GM12878 (cell line): Measurements from ENCODE around the gene IFI30. TPM values are rescaled to one million over a fixed set of nuclear protein-coding genes. Genes with fewer than 3 reads are reported as not detected.

Source experiments
- ATAC-seq: fragments of 200-7000 bp; cut with Tn5 transposase; 3 replicates; pipeline ENCODE4 v1.9.1; 2020; ENCODE audit warnings: mild to moderate bottlenecking, moderate library complexity
- BruUV-seq: library from RNA; stranded (reverse); fragments of 400-500 nt; replicated peaks from 2 replicates; lab custom pipeline; 2021; lab: Mats Ljungman, UMichigan
- CTCF ChIA-PET: fragments of 300-600 bp; sonication (Branson Sonifier 250); formaldehyde crosslinking; extraction: SDS; loops from one replicate; lab custom pipeline; 2021; ENCODE audit warnings: inconsistent platforms; lab: Yijun Ruan, JAX
- POLR2A ChIA-PET: fragments of 350-600 bp; formaldehyde crosslinking; extraction: SDS; loops from one replicate; lab custom pipeline; 2021; ENCODE audit warnings: inconsistent platforms; lab: Charles Lee
- RAD21 ChIA-PET: fragments of 300-600 bp; sonication (Branson Sonifier 250); formaldehyde crosslinking; loops from one replicate; lab custom pipeline; 2023; ENCODE audit warnings: antibody characterized with exemption; ENCODE audit not compliant: unreplicated experiment; lab: Charles Lee
- SMC1A ChIA-PET: fragments of 300-600 bp; sonication (Branson Sonifier 250); formaldehyde crosslinking; loops from one replicate; lab custom pipeline; 2023; ENCODE audit not compliant: unreplicated experiment, uncharacterized antibody; lab: Charles Lee
- DNase-seq: peaks from one replicate; pipeline ENCODE4 v3.0.0-alpha.2; 2011; ENCODE audit warnings: low read depth, low spot score
- FAIRE-seq: peaks from 3 replicates; lab custom pipeline; 2011; peaks lifted over from hg19 to GRCh38; lab: Jason Lieb, UNC
- H2AFZ ChIP-seq: 2 replicates; pipeline ENCODE4 v1.6.0; 2011; ENCODE audit warnings: low read depth, low read length, control low read depth; ENCODE audit not compliant: control insufficient read depth
- H3K27ac ChIP-seq: 2 replicates; pipeline ENCODE4 v1.5.1; 2011; ENCODE audit warnings: control low read depth; ENCODE audit not compliant: control insufficient read depth, insufficient read depth
- H3K27me3 ChIP-seq, 2 experiments: replicated peaks in 1 of 2; 2 replicates each; pipeline versions ENCODE4 v1.6.0 to v1.6.1; 2011; ENCODE audit warnings: low read length in 1 of 2; ENCODE audit not compliant: control insufficient read depth in 2 of 2, insufficient read depth in 2 of 2
- H3K36me3 ChIP-seq, 2 experiments: 2 replicates each; pipeline ENCODE4 v1.5.1; 2011; ENCODE audit warnings: low read length in 1 of 2; ENCODE audit not compliant: control insufficient read depth in 2 of 2, insufficient read depth in 2 of 2
- H3K4me1 ChIP-seq: 2 replicates; pipeline ENCODE4 v1.6.1; 2011; ENCODE audit warnings: mild to moderate bottlenecking, low read length, moderate library complexity, mixed read lengths; ENCODE audit not compliant: control insufficient read depth, insufficient read depth
- H3K4me2 ChIP-seq: 2 replicates; pipeline ENCODE4 v1.6.0; 2011; ENCODE audit warnings: control low read depth; ENCODE audit not compliant: control insufficient read depth, insufficient read depth
- H3K4me3 ChIP-seq: fragments of 200-600 bp; sonication (generic); 2 replicates; pipeline ENCODE4 v1.5.1; 2016
- H3K79me2 ChIP-seq: 2 replicates; pipeline ENCODE4 v1.6.0; 2011; ENCODE audit warnings: low read length; ENCODE audit not compliant: control insufficient read depth, insufficient read depth
- H3K9ac ChIP-seq: 2 replicates; pipeline ENCODE4 v1.8.0; 2011; ENCODE audit warnings: low read length, control low read depth, mixed read lengths; ENCODE audit not compliant: control insufficient read depth, insufficient read depth
- H3K9me3 ChIP-seq: replicated peaks from 3 replicates; pipeline ENCODE4 v1.5.1; 2011; ENCODE audit warnings: mild to moderate bottlenecking, low read length; ENCODE audit not compliant: control insufficient read depth, insufficient read depth
- H4K20me1 ChIP-seq: 2 replicates; pipeline ENCODE4 v1.6.0; 2011; ENCODE audit not compliant: control insufficient read depth, insufficient read depth
- CHD1 ChIP-seq: IDR thresholded peaks from 2 replicates; pipeline ENCODE4 v1.6.1; 2012; ENCODE audit warnings: low read depth, low read length, improper control_type of control experiment
- CTCF ChIP-seq, 3 experiments: IDR thresholded peaks in 2 of 3; conservative IDR thresholded peaks in 1 of 3; 2 replicates each; pipeline ENCODE4 v1.5.1; 2011; ENCODE audit warnings: low read depth in 3 of 3, low read length in 3 of 3, mild to moderate bottlenecking in 3 of 3, control low read depth in 2 of 3, moderate library complexity in 2 of 3, inconsistent platforms in 1 of 3, mixed read lengths in 1 of 3; ENCODE audit not compliant: control insufficient read depth in 2 of 3, insufficient read depth in 1 of 3; ENCODE audit errors: extremely low read depth in 1 of 3
- E4F1 ChIP-seq: fragments of 450-650 bp; IDR thresholded peaks from 2 replicates; pipeline ENCODE4 v1.6.1; 2018; ENCODE audit warnings: borderline replicate concordance, mild to moderate bottlenecking; ENCODE audit not compliant: partially characterized antibody
- HCFC1 ChIP-seq: fragments of 150-350 bp; IDR thresholded peaks from 2 replicates; pipeline ENCODE4 v1.6.1; 2014; ENCODE audit warnings: low read length
- IRF4 ChIP-seq: IDR thresholded peaks from 2 replicates; pipeline ENCODE4 v1.6.1; 2011; ENCODE audit warnings: low read depth, low read length
- NR2C2 ChIP-seq: IDR thresholded peaks from 2 replicates; pipeline ENCODE4 v1.6.1; 2011; ENCODE audit warnings: borderline replicate concordance, low read depth; ENCODE audit not compliant: control insufficient read depth, insufficient read length
- PAX5 ChIP-seq: IDR thresholded peaks from 2 replicates; pipeline ENCODE4 v1.6.1; 2011; ENCODE audit warnings: low read depth, low read length, borderline replicate concordance
- RAD21 ChIP-seq: IDR thresholded peaks from 2 replicates; pipeline ENCODE4 v1.6.1; 2011; ENCODE audit warnings: mild to moderate bottlenecking, low read depth, low read length, moderate library complexity; ENCODE audit not compliant: insufficient read depth
- TBL1XR1 ChIP-seq: IDR thresholded peaks from 2 replicates; pipeline ENCODE4 v1.6.1; 2012; ENCODE audit warnings: low read depth, low read length, improper control_type of control experiment
- ZBTB11 ChIP-seq: fragments of 450-650 bp; formaldehyde crosslinking; IDR thresholded peaks from 2 replicates; pipeline ENCODE4 v1.5.0; 2022; ENCODE audit warnings: mild to moderate bottlenecking, missing genetic modification characterization
- ZNF384 ChIP-seq: IDR thresholded peaks from 2 replicates; pipeline ENCODE4 v1.6.1; 2012; ENCODE audit warnings: low read depth, mild to moderate bottlenecking, low read length, improper control_type of control experiment, borderline replicate concordance
- WGBS: methylation state at CpG from one replicate; pipeline ENCODE4 v1.1.6; 2016; ENCODE audit warnings: low lambda C conversion rate; ENCODE audit not compliant: insufficient replicate concordance, insufficient coverage; ENCODE audit errors: missing lambda C conversion rate; 5-methylcytosine and 5-hydroxymethylcytosine counted together
- in situ Hi-C: fragments of 300-500 bp; cut with MboI; formaldehyde crosslinking; loops from 9 replicates; pipeline ENCODE4 v1.14.3; 2018; ENCODE audit warnings: mixed read lengths
- intact Hi-C: fragments of 100-400 bp; cut with micrococcal nuclease; formaldehyde crosslinking; loops from one replicate; pipeline ENCODE4 v1.14.2; 2022; ENCODE audit not compliant: unreplicated experiment
- polyA plus RNA-seq, 11 experiments: library from polyadenylated mRNA; depleted of rRNA in 4 of 11; unstranded in 6 of 11; stranded (reverse) in 5 of 11; fragments of >200 nt; fragmentation: Nextera tagmentation in 4 of 11; fragmentation: Illumina TruSeq in 1 of 11; extraction: Ambion mirVana in 4 of 11; extraction: Trizol in 1 of 11; gene quantifications; 1 replicate in 1 of 11; 2 replicates in 10 of 11; pipeline versions ENCODE4 v1.2.1 to v1.2.3, GENCODE V29; 2011 to 2016; ENCODE audit warnings: inconsistent platforms in 2 of 11, missing spikeins in 2 of 11, low read depth in 1 of 11
- total RNA-seq, 4 experiments: library from RNA; depleted of rRNA in 3 of 4; stranded (reverse); fragments of >200 nt in 3 of 4; fragmentation: Illumina TruSeq in 1 of 4; extraction: Trizol in 1 of 4; gene quantifications; 2 replicates each; pipeline versions ENCODE4 v1.2.1 to v1.2.3, GENCODE V29; 2013 to 2021

Gene IFI30
- total and polyA plus RNA-seq, 10 of the 15 experiments (the other 5 are each of a cell fraction or from before 2014, with no cell fraction given), result 221 to 1,112 (median 451) TPM

- SMC1A ChIA-PET, result interaction anchor here (1.3 kb wide), 1 partner anchor 93 kb away, joined by 5 read pairs; no protein-coding TSS in a partner anchor
- FAIRE-seq (no peak), ATAC-seq (no peak), DNase-seq (no peak)
- POLR2A ChIA-PET, result interaction anchor here (0.7 to 1.2 kb wide), 2 partner anchors 31 to 159 kb away, joined by 3 to 4 read pairs; no protein-coding TSS in a partner anchor
- H3K4me3 ChIP-seq, result no peak overlapping the region
- H3K9me3 ChIP-seq, result no peaks in the 10 kb centered on the region
- no peaks in the 10 kb centered on the region for H3K27me3 ChIP-seq
- H3K4me2 ChIP-seq, result no peak overlapping the region
- H3K79me2 ChIP-seq, result no peaks in the 10 kb centered on the region
- CTCF ChIA-PET, result interaction anchor here (1.0 to 3.2 kb wide), 5 partner anchors 9 to 100 kb away, joined by 3 to 22 read pairs (median 5); no protein-coding TSS in a partner anchor
- 0 out of 2 replicates have a peak, but pooled peaks cover 5% of the 10 kb centered on the region for H3K4me1 ChIP-seq
- intact Hi-C loops (no loop called here), in situ Hi-C loops (no loop called here)
- TSS peak; percentile 76 for BruUV-seq
- TF ChIP-seq PAX5 (no peak), IRF4 (no peak), RAD21 (no peak), E4F1 (no peak), ZNF384 (no peak), ZBTB11 (CRISPR knock-in tag) (no peak), NR2C2 (no peak), TBL1XR1 (no peak), HCFC1 (no peak), CHD1 (no peak), CTCF (IDR thresholded peaks at IDR 0.05 in 2 of 3, conservative IDR thresholded peaks at IDR 0.05 in 1 of 3; ENCODE audit: control insufficient read depth in 2 of 3, extremely low read depth in 1 of 3, insufficient read depth in 1 of 3, low read depth in 3 of 3, low read length in 3 of 3) (no peak)
- RAD21 ChIA-PET, result interaction anchor here (0.7 to 0.8 kb wide), 2 partner anchors 26 to 47 kb away, joined by 3 read pairs; no protein-coding TSS in a partner anchor
- 92% methylated on average over 10 of the region's 10 CpGs for WGBS
- no peaks in the 10 kb centered on the region for H4K20me1 ChIP-seq
- H3K9ac ChIP-seq, result no peak overlapping the region
- H2AFZ ChIP-seq, result no peak overlapping the region
- no peak overlapping the region for H3K27ac ChIP-seq
- H3K36me3 ChIP-seq, result peaks cover 6 to 7% of the 10 kb centered on the region in 2 experiments; a peak in 3 of 4 replicates
Observed at GRCh38 chr19:18159810-18160209, 13.8 kb upstream of the IFI30 start.
